Liver (tissue), 3 donors: ENCODE measurements around the gene DPY19L1.
"Not testable (repeated sequence)": the region's sequence is repeated elsewhere in the genome, so short reads cannot be mapped to it uniquely, and the experiment has no call there.

Experiments used
- FOXA2 ChIP-seq: IDR thresholded peaks from 2 replicates; pipeline ENCODE4 v1.6.1; 2016; ENCODE audit warnings: antibody characterized with exemption
- MAX ChIP-seq: IDR thresholded peaks from 2 replicates; pipeline ENCODE4 v1.6.1; 2016; ENCODE audit warnings: antibody characterized with exemption
- RXRA ChIP-seq, 2 donors: IDR thresholded peaks; 2 replicates each; pipeline ENCODE4 v1.6.1; 2017 to 2018; ENCODE audit warnings: antibody characterized with exemption in 2 of 2, mild to moderate bottlenecking in 1 of 2
- TF ChIP-seq, protein P1 (sequence below): fragments of 150-350 bp; IDR thresholded peaks from 2 replicates; pipeline ENCODE4 v1.5.1; 2017; ENCODE audit warnings: improper control_type of control experiment, low read depth, low read length; ENCODE audit not compliant: missing input control
- donor health status: healthy.
- donor health status: healthy.

DNA sequence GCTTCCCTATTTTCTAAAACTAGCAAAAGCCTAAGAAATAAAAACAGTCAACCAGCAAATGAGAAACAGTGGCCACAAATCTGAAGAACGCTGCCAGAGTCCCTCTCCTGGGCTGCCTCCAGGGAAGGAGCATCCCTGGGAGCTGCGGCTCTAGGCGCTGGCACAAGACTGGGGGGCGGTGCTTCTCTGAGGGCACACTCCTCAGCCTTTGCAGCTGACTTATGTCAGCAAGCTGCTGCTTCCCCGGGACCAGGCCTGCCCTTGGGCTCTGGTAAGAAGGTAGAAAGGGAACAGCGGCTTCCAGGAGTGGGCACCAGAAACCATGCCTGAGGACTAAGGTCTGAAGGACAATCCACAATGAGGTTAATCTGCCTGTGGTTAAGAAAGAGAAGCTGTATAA is 107.5 kb downstream of the DPY19L1 start:
- TF ChIP-seq, protein P1, sequence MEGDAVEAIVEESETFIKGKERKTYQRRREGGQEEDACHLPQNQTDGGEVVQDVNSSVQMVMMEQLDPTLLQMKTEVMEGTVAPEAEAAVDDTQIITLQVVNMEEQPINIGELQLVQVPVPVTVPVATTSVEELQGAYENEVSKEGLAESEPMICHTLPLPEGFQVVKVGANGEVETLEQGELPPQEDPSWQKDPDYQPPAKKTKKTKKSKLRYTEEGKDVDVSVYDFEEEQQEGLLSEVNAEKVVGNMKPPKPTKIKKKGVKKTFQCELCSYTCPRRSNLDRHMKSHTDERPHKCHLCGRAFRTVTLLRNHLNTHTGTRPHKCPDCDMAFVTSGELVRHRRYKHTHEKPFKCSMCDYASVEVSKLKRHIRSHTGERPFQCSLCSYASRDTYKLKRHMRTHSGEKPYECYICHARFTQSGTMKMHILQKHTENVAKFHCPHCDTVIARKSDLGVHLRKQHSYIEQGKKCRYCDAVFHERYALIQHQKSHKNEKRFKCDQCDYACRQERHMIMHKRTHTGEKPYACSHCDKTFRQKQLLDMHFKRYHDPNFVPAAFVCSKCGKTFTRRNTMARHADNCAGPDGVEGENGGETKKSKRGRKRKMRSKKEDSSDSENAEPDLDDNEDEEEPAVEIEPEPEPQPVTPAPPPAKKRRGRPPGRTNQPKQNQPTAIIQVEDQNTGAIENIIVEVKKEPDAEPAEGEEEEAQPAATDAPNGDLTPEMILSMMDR, result not testable (repeated sequence)
- not testable (repeated sequence) for TF ChIP-seq RXRA (IDR thresholded peaks at IDR 0.05); MAX; FOXA2
